SK-N-SH (cell line): Measurements from ENCODE around the gene SHANK1. TPM values are rescaled to one million over a fixed set of nuclear protein-coding genes. Genes with fewer than 3 reads are reported as not detected.
A peak's percentile ranks its signal among the peaks of the same experiment; 100 is the strongest.
"Not testable (repeated sequence)": the region's sequence is repeated elsewhere in the genome, so short reads cannot be mapped to it uniquely, and the experiment has no call there.

Experiments
- CTCF ChIA-PET: fragments of 300-600, 350-600 bp; formaldehyde crosslinking; extraction: SDS; loops from one replicate; lab custom pipeline; 2021; lab: Yijun Ruan, JAX
- POLR2A ChIA-PET: fragments of 350-600 bp; sonication (Branson Sonifier 250); formaldehyde crosslinking; extraction: SDS; loops from one replicate; lab custom pipeline; 2020; ENCODE audit warnings: antibody characterized with exemption, inconsistent platforms; lab: Yijun Ruan, JAX
- DNase-seq: peaks from one replicate; pipeline ENCODE4 v3.0.0; 2012
- H2AFZ ChIP-seq: fragments of 200-600 bp; sonication (generic); 2 replicates; pipeline ENCODE4 v1.8.1; 2016; ENCODE audit warnings: antibody characterized with exemption, mild to moderate bottlenecking, low read depth
- H3F3A ChIP-seq: fragments of 200-600 bp; sonication (generic); replicated peaks from 2 replicates; pipeline ENCODE3; 2016; ENCODE audit warnings: antibody characterized with exemption, mild to moderate bottlenecking; ENCODE audit not compliant: insufficient read depth
- H3K27ac ChIP-seq, 2 experiments: fragments of 200-500 bp in 1 of 2; fragments of 200-600 bp in 1 of 2; sonication (Bioruptor generic) in 1 of 2; sonication (generic), shearing (Covaris generic) in 1 of 2; 2 replicates each; pipeline versions ENCODE4 v1.5.1 to v1.6.1; 2014 to 2016; ENCODE audit warnings: low read depth in 2 of 2, inconsistent platforms in 1 of 2, low read length in 1 of 2, mild to moderate bottlenecking in 1 of 2, mixed read lengths in 1 of 2
- H3K27me3 ChIP-seq: fragments of 200-600 bp; sonication (generic), shearing (Covaris generic); 2 replicates; pipeline ENCODE4 v1.6.1; 2016; ENCODE audit warnings: mixed run types; ENCODE audit not compliant: insufficient read depth
- H3K36me3 ChIP-seq, 2 experiments: fragments of 200-500 bp in 1 of 2; fragments of 200-600 bp in 1 of 2; sonication (Bioruptor generic) in 1 of 2; sonication (generic) in 1 of 2; replicated peaks in 1 of 2; 2 replicates each; pipeline versions ENCODE3 to v1.5.1; 2014 to 2016; ENCODE audit warnings: low read length in 1 of 2, mild to moderate bottlenecking in 1 of 2; ENCODE audit not compliant: insufficient read depth in 2 of 2, control insufficient read depth in 1 of 2
- H3K4me1 ChIP-seq, 2 experiments: fragments of 200-500 bp in 1 of 2; fragments of 200-600 bp in 1 of 2; sonication (Bioruptor generic) in 1 of 2; sonication (generic), shearing (Covaris generic) in 1 of 2; 2 replicates each; pipeline versions ENCODE4 v1.5.1 to v1.6.1; 2014 to 2016; ENCODE audit warnings: low read depth in 1 of 2, low read length in 1 of 2, mixed run types in 1 of 2; ENCODE audit not compliant: insufficient read depth in 2 of 2, control insufficient read depth in 1 of 2
- H3K4me2 ChIP-seq: fragments of 200-600 bp; sonication (generic), shearing (Covaris generic); 2 replicates; pipeline ENCODE4 v1.6.1; 2017; ENCODE audit warnings: mixed run types
- H3K4me3 ChIP-seq, 2 experiments: fragments of 200-500 bp in 1 of 2; fragments of 200-600 bp in 1 of 2; sonication (Bioruptor generic) in 1 of 2; sonication (generic), shearing (Covaris generic) in 1 of 2; 2 replicates each; pipeline versions ENCODE4 v1.5.1 to v1.8.1; 2014 to 2016; ENCODE audit warnings: low read depth in 2 of 2, inconsistent platforms in 1 of 2, low read length in 1 of 2, mild to moderate bottlenecking in 1 of 2, mixed read lengths in 1 of 2, moderate library complexity in 1 of 2
- H3K79me2 ChIP-seq: fragments of 200-600 bp; sonication (generic); 2 replicates; pipeline ENCODE4 v1.8.1; 2017; ENCODE audit warnings: mild to moderate bottlenecking; ENCODE audit not compliant: insufficient read depth
- H3K9ac ChIP-seq: fragments of 200-600 bp; sonication (generic); 2 replicates; pipeline ENCODE4 v1.6.1; 2017; ENCODE audit warnings: mixed run types
- H3K9me2 ChIP-seq: fragments of 200-600 bp; sonication (generic); 2 replicates; pipeline ENCODE4 v1.6.1; 2017; ENCODE audit warnings: mixed run types
- H3K9me3 ChIP-seq: fragments of 200-600 bp; sonication (generic); 2 replicates; pipeline ENCODE4 v1.6.1; 2017; ENCODE audit warnings: mixed run types, mild to moderate bottlenecking, moderate library complexity
- H4K20me1 ChIP-seq: fragments of 200-600 bp; sonication (generic); 2 replicates; pipeline ENCODE4 v1.6.1; 2017; ENCODE audit warnings: mild to moderate bottlenecking, mixed run types; ENCODE audit not compliant: insufficient read depth
- RXRA ChIP-seq: IDR thresholded peaks from 2 replicates; pipeline ENCODE4 v1.4.0; 2012; ENCODE audit warnings: low read depth, mild to moderate bottlenecking, borderline replicate concordance
- WGBS: methylation state at CpG from one replicate; pipeline ENCODE4 v1.1.6; 2017; ENCODE audit warnings: low lambda C conversion rate; 5-methylcytosine and 5-hydroxymethylcytosine counted together
- polyA plus RNA-seq, 3 experiments: library from polyadenylated mRNA; depleted of rRNA; stranded (reverse); fragments of >200 nt; gene quantifications; 2 replicates each; pipeline ENCODE4 v1.2.3, GENCODE V29; 2012
- TF ChIP-seq, protein P1 (sequence below): IDR thresholded peaks from 2 replicates; pipeline ENCODE4 v1.4.0; 2012; ENCODE audit warnings: low read depth, borderline replicate concordance

Gene SHANK1
- polyA plus RNA-seq, 1 of the 3 experiments (the other 2 are of a cell fraction): 0.28 TPM

DNA sequence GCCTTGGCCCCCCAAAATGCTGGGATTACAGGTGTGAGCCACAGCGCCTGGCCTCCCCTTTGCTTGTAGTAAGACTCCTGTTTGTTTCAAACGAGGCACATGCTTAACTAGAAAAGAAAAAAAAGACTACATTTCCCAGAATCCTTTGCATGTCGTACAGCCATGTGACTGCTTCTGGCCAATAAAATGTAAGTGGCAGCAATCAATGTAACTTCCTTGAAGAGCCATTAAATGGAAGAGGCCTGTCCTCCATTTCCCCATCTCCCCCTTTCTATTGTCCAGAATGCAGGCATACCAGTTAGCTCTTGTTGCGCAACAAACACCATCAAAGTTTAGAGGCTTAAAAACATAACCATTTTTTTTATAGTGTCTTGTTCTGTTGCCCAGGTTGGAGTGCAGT is 40.3 kb upstream of the SHANK1 start:
- H3K4me3 ChIP-seq: no peak overlapping the region
- no peak overlapping the region for H3K4me2 ChIP-seq
- no peaks in the 10 kb centered on the region for H3K36me3 ChIP-seq
- no peaks in the 10 kb centered on the region for H4K20me1 ChIP-seq
- no peaks in the 10 kb centered on the region; the same call in 1 of the 2 replicates for H3K27me3 ChIP-seq
- DNase-seq: no peak
- no peaks in the 10 kb centered on the region for H3K4me1 ChIP-seq
- H3K9ac ChIP-seq: no peak overlapping the region
- no peaks in the 10 kb centered on the region for H3K9me3 ChIP-seq
- CTCF ChIA-PET: interaction anchor here (0.7 kb wide), 1 partner anchor 55 kb away, joined by 3 read pairs; no protein-coding TSS in a partner anchor
- WGBS: 38% methylated on average over 4 of the region's 4 CpGs
- no peak overlapping the region for H3K27ac ChIP-seq
- H3K79me2 ChIP-seq: no peaks in the 10 kb centered on the region
- no peaks in the 10 kb centered on the region for H3F3A ChIP-seq
- H3K9me2 ChIP-seq: no peaks in the 10 kb centered on the region
- POLR2A ChIA-PET: no interaction called here
- no peak for TF ChIP-seq RXRA
- TF ChIP-seq, protein P1, sequence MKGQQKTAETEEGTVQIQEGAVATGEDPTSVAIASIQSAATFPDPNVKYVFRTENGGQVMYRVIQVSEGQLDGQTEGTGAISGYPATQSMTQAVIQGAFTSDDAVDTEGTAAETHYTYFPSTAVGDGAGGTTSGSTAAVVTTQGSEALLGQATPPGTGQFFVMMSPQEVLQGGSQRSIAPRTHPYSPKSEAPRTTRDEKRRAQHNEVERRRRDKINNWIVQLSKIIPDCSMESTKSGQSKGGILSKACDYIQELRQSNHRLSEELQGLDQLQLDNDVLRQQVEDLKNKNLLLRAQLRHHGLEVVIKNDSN: peak; percentile 91
- TF ChIP-seq, all 33 proteins: peak for 1
- peak overlapping the region; percentile 75; the same call in 1 of the 2 replicates for H2AFZ ChIP-seq

DNA sequence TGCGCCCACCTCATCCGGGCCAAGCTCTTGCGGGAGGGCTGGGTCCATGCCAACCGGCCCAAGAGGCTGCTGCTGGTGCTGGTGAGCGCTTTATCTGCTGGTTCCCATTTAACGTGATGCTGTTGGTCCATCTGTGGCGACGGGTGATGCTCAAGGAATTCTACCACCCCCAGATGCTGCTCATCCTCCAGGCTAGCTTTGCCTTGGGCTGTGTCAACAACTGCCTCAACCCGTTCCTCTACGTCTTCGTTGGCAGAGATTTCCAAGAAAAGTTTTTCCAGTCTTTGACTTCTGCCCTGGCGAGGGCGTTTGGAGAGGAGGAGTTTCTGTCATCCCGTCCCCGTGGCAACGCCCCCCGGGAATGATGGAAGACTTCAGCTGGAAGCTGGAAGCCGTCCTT is 39.5 kb upstream of the SHANK1 start:
- H3K9me2 ChIP-seq, DNase-seq, H3K27ac ChIP-seq, H3K36me3 ChIP-seq, H3K4me3 ChIP-seq, H3F3A ChIP-seq, H4K20me1 ChIP-seq, H3K27me3 ChIP-seq, POLR2A ChIA-PET, H3K79me2 ChIP-seq, H3K4me1 ChIP-seq, H3K9me3 ChIP-seq, H3K4me2 ChIP-seq, CTCF ChIA-PET, H2AFZ ChIP-seq, H3K9ac ChIP-seq: not testable (repeated sequence)
- 86% methylated on average over 5 of the region's 18 CpGs for WGBS

DNA sequence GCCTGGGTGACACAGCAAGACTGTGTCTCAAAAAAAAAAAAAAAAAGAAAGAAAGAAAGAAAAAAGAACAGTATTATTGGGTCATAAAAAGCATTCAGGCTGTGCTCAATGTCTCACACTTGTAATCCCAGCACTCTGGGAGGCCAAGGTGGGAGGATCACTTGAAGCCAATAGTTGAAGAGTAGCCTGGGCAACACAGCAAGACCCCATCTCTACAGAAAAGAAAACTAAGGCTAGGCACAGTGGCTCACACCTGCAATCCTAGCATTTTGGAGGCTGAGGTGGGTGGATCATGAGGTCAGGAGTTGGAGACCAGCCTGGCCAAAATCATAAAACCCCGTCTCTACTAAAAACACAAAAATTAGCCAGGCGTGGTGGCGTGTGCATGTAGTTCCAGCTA is 38.0 kb upstream of the SHANK1 start:
- CTCF ChIA-PET, H3K27me3 ChIP-seq, H3K9me3 ChIP-seq, H3K4me2 ChIP-seq, H3F3A ChIP-seq, H2AFZ ChIP-seq, H3K36me3 ChIP-seq, H3K79me2 ChIP-seq, H3K9me2 ChIP-seq, H3K4me1 ChIP-seq, POLR2A ChIA-PET, H3K4me3 ChIP-seq, H4K20me1 ChIP-seq, DNase-seq, H3K9ac ChIP-seq, H3K27ac ChIP-seq: not testable (repeated sequence)
- WGBS: 100% methylated on average over 3 of the region's 3 CpGs

- H3K9me3 ChIP-seq, H3K9me2 ChIP-seq, H3K79me2 ChIP-seq, H3K4me1 ChIP-seq, H3K36me3 ChIP-seq, H3F3A ChIP-seq, CTCF ChIA-PET, H3K9ac ChIP-seq, POLR2A ChIA-PET, H3K27ac ChIP-seq, H4K20me1 ChIP-seq, H3K4me2 ChIP-seq, H3K4me3 ChIP-seq, H2AFZ ChIP-seq, DNase-seq, H3K27me3 ChIP-seq: not testable (repeated sequence)
- 26% methylated on average over 8 of the region's 8 CpGs for WGBS
Measured at GRCh38 chr19:50756244-50756643, 36.6 kb upstream of the SHANK1 start.
